Measurements from ENCODE around the gene SENP5.
"Not testable (repeated sequence)": the region's sequence is repeated elsewhere in the genome, so short reads cannot be mapped to it uniquely, and the experiment has no call there.

GRCh38 chr3:196874511-196875094 is 6.9 kb downstream of the SENP5 start:
- TF ChIP-seq POLR2A (IDR thresholded peaks at IDR 0.05; ENCODE audit: low read depth); POLR2AphosphoS5 (IDR thresholded peaks at IDR 0.05); CTCF (IDR thresholded peaks at IDR 0.05); EP300 (IDR thresholded peaks at IDR 0.05): not testable (repeated sequence)

All from esophagus muscularis mucosa (tissue), 4 donors.